Suprapubic skin (tissue), 3 donors: ENCODE results near the gene MAGEC2.

Source experiments
- POLR2A ChIP-seq, 2 donors: fragments of 450-650 bp; IDR thresholded peaks; one replicate each; pipeline ENCODE4 v1.6.1; 2017; ENCODE audit warnings: antibody characterized with exemption in 2 of 2, mild to moderate bottlenecking in 2 of 2, moderate library complexity in 2 of 2
- TF ChIP-seq, protein P1 (sequence below), 2 donors: fragments of 200-600 bp in 1 of 2; fragments of 450-650 bp in 1 of 2; sonication (generic) in 1 of 2; IDR thresholded peaks; one replicate each; pipeline ENCODE4 v1.5.1; 2016 to 2019; ENCODE audit warnings: antibody characterized with exemption in 2 of 2, mild to moderate bottlenecking in 1 of 2, moderate library complexity in 1 of 2

DNA sequence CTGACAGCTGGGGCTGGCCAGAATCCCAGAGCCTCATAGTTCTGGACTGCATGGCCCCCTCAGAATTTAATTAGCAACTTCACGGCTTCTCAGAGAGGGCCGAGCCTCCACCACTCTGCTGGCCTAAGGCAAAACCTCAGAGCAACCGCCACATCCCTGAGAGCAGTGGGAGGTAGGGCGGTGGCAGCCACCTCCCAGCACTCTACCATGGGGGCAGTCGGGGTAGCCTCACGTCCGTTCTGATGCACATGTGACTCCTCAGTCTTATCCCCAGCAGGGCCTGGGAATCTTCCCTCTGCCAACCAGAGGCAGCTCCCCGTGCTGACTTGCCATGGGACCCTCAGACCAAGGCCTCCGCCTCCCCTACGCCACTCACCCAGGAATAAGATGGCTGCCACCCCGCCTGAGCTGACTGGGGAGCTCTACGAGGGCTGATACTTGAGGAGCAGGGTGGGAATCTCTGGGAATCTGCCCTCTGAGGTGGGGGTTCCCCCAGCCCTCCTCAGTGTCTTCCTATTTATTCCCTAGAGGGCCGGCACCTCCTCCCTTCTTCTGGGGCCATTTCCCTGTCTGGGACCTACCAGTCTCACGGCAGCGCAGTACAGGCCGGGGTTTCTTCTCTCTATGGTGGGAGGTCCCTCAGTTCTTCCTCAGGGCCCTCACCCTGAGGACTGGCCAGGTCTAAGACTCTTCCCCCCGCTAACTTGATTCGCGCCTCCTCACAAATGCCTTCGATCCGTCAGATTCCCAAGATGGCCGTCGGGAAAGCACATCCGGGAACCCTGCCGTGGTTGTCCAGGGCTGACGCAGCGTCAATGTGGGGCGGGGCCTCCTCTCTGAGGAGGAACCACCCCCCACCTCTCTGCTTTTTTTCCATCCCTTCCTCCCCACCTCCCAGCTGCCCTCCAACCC, at the start of gene MAGEC2:
- TF ChIP-seq, protein P1, sequence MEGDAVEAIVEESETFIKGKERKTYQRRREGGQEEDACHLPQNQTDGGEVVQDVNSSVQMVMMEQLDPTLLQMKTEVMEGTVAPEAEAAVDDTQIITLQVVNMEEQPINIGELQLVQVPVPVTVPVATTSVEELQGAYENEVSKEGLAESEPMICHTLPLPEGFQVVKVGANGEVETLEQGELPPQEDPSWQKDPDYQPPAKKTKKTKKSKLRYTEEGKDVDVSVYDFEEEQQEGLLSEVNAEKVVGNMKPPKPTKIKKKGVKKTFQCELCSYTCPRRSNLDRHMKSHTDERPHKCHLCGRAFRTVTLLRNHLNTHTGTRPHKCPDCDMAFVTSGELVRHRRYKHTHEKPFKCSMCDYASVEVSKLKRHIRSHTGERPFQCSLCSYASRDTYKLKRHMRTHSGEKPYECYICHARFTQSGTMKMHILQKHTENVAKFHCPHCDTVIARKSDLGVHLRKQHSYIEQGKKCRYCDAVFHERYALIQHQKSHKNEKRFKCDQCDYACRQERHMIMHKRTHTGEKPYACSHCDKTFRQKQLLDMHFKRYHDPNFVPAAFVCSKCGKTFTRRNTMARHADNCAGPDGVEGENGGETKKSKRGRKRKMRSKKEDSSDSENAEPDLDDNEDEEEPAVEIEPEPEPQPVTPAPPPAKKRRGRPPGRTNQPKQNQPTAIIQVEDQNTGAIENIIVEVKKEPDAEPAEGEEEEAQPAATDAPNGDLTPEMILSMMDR (IDR thresholded peaks at IDR 0.05), result no peak
- no peak for TF ChIP-seq POLR2A (IDR thresholded peaks at IDR 0.05)
